ENCODE data around the gene PKD1.
"Not testable (repeated sequence)": the region's sequence is repeated elsewhere in the genome, so short reads cannot be mapped to it uniquely, and the experiment has no call there.

Gene PKD1

GRCh38 chr16:2108446-2109270 is 27.0 kb downstream of the PKD1 start:
- DNase-seq (ENCODE audit: low read depth in 3 of 3), result not testable (repeated sequence)

GRCh38 chr16:2107791-2108125 is 27.9 kb downstream of the PKD1 start:
- DNase-seq (ENCODE audit: low read depth in 3 of 3), result not testable (repeated sequence)

- DNase-seq (ENCODE audit: low read depth in 3 of 3), result not testable (repeated sequence)
Measured at GRCh38 chr16:2107121-2107790, 28.4 kb downstream of the PKD1 start.

GRCh38 chr16:2106211-2106610 is 29.5 kb downstream of the PKD1 start:
- DNase-seq (ENCODE audit: low read depth in 3 of 3), result not testable (repeated sequence)

- not testable (repeated sequence) for DNase-seq (ENCODE audit: low read depth in 3 of 3)
Measured at GRCh38 chr16:2105769-2106168, 29.9 kb downstream of the PKD1 start.

GRCh38 chr16:2105291-2105690 is 30.4 kb downstream of the PKD1 start:
- DNase-seq (ENCODE audit: low read depth in 3 of 3), result not testable (repeated sequence)

GRCh38 chr16:2104464-2104863 is 31.2 kb downstream of the PKD1 start:
- DNase-seq (ENCODE audit: low read depth in 3 of 3), result not testable (repeated sequence)

- no peak for DNase-seq (ENCODE audit: low read depth in 3 of 3)
Measured at GRCh38 chr16:2102471-2102870, 33.2 kb downstream of the PKD1 start.

- not testable (repeated sequence) for DNase-seq (ENCODE audit: low read depth in 3 of 3)
Measured at GRCh38 chr16:2101581-2101980, 34.1 kb downstream of the PKD1 start.

- not testable (repeated sequence) for DNase-seq (ENCODE audit: low read depth in 3 of 3)
Measured at GRCh38 chr16:2097689-2098088, 38.0 kb downstream of the PKD1 start.

- no peak for DNase-seq (ENCODE audit: low read depth in 3 of 3)
Measured at GRCh38 chr16:2096853-2097595, 38.7 kb downstream of the PKD1 start.

GRCh38 chr16:2095918-2096582 is 39.6 kb downstream of the PKD1 start:
- no peak for DNase-seq (ENCODE audit: low read depth in 3 of 3)

- no peak for DNase-seq (ENCODE audit: low read depth in 3 of 3)
Measured at GRCh38 chr16:2095315-2095853, 40.3 kb downstream of the PKD1 start.

- no peak for DNase-seq (ENCODE audit: low read depth in 3 of 3)
Measured at GRCh38 chr16:2093793-2094192, 41.9 kb downstream of the PKD1 start.

- no peak for DNase-seq (ENCODE audit: low read depth in 3 of 3)
Measured at GRCh38 chr16:2092866-2093265, 42.8 kb downstream of the PKD1 start.

GRCh38 chr16:2092256-2092620 is 43.5 kb downstream of the PKD1 start:
- no peak for DNase-seq (ENCODE audit: low read depth in 3 of 3)

GRCh38 chr16:2091547-2092255 is 44.0 kb downstream of the PKD1 start:
- no peak for DNase-seq (ENCODE audit: low read depth in 3 of 3)

GRCh38 chr16:2090777-2091546 is 44.7 kb downstream of the PKD1 start:
- peak in 1 of 3 experiments; percentile 11 for DNase-seq (ENCODE audit: low read depth in 3 of 3)

GRCh38 chr16:2090481-2090776 is 45.3 kb downstream of the PKD1 start:
- no peak for DNase-seq (ENCODE audit: low read depth in 3 of 3)

GRCh38 chr16:2089706-2090480 is 45.8 kb downstream of the PKD1 start:
- no peak for DNase-seq (ENCODE audit: low read depth in 3 of 3)

Measured in stimulated activated CD4-positive, alpha-beta T cell treated with anti-CD3 and anti-CD28 coated beads, TNF-alpha, amount 100 ng/mL, for 24 hours (primary cell).